ENCODE data around the gene MKNK1.
A peak's percentile ranks its signal among the peaks of the same experiment; 100 is the strongest.

Gene MKNK1

GRCh38 chr1:46618754-46619415 lies 14.8 kb upstream of the MKNK1 start:
- no peak for DNase-seq (ENCODE audit: low read depth)

GRCh38 chr1:46617833-46618232 lies 13.8 kb upstream of the MKNK1 start:
- no peak for DNase-seq (ENCODE audit: low read depth)

- DNase-seq (ENCODE audit: low read depth): no peak
Measured at GRCh38 chr1:46617108-46617800, 13.2 kb upstream of the MKNK1 start.

GRCh38 chr1:46616277-46617107 lies 12.4 kb upstream of the MKNK1 start, which contains the start of gene MOB3C:
TSS of gene MOB3C (minus strand) at chr1:46616811. CDS start at chr1:46613321, 3,490 bp downstream.
- DNase-seq (ENCODE audit: low read depth): peak; percentile 46

- no peak for DNase-seq (ENCODE audit: low read depth)
Measured at GRCh38 chr1:46615735-46616134, 11.7 kb upstream of the MKNK1 start.

GRCh38 chr1:46615088-46615487 lies 11.0 kb upstream of the MKNK1 start:
- DNase-seq (ENCODE audit: low read depth): no peak

- DNase-seq (ENCODE audit: low read depth): no peak
Measured at GRCh38 chr1:46614604-46614984, 10.5 kb upstream of the MKNK1 start.

- no peak for DNase-seq (ENCODE audit: low read depth)
Measured at GRCh38 chr1:46613661-46614603, 9.9 kb upstream of the MKNK1 start.

GRCh38 chr1:46612937-46613660 lies 9.0 kb upstream of the MKNK1 start:
- DNase-seq (ENCODE audit: low read depth): no peak

GRCh38 chr1:46611691-46612221 lies 7.7 kb upstream of the MKNK1 start:
- no peak for DNase-seq (ENCODE audit: low read depth)

GRCh38 chr1:46607345-46608130 lies 3.5 kb upstream of the MKNK1 start:
- DNase-seq (ENCODE audit: low read depth): no peak

- no peak for DNase-seq (ENCODE audit: low read depth)
Measured at GRCh38 chr1:46606255-46606965, 2.3 kb upstream of the MKNK1 start.

- no peak for DNase-seq (ENCODE audit: low read depth)
Measured at GRCh38 chr1:46605232-46605631, 1.2 kb upstream of the MKNK1 start.

- DNase-seq (ENCODE audit: low read depth): no peak
Measured at GRCh38 chr1:46603481-46603857, 599 bp downstream of the MKNK1 start.

GRCh38 chr1:46601257-46602007 lies 2.6 kb downstream of the MKNK1 start:
- DNase-seq (ENCODE audit: low read depth): no peak

GRCh38 chr1:46599059-46599970 lies 4.8 kb downstream of the MKNK1 start:
- DNase-seq (ENCODE audit: low read depth): no peak

GRCh38 chr1:46596846-46597245 lies 7.2 kb downstream of the MKNK1 start:
- DNase-seq (ENCODE audit: low read depth): no peak

- no peak for DNase-seq (ENCODE audit: low read depth)
Measured at GRCh38 chr1:46596036-46596435, 8.0 kb downstream of the MKNK1 start.
